AG09319 (cell line): ENCODE results near the gene CLEC18B.
"Not testable (repeated sequence)": the region's sequence is repeated elsewhere in the genome, so short reads cannot be mapped to it uniquely, and the experiment has no call there.

Experiments
- DNase-seq: peaks from one replicate; pipeline ENCODE4 v3.0.0-alpha.2; 2010; ENCODE audit warnings: low read depth; ENCODE audit errors: extremely low read depth
- TF ChIP-seq, protein P1 (sequence below): IDR thresholded peaks from 2 replicates; pipeline ENCODE4 v1.5.1; 2011; ENCODE audit warnings: low read depth, mild to moderate bottlenecking, inconsistent platforms, low read length, moderate library complexity

The CLEC18B gene

DNA sequence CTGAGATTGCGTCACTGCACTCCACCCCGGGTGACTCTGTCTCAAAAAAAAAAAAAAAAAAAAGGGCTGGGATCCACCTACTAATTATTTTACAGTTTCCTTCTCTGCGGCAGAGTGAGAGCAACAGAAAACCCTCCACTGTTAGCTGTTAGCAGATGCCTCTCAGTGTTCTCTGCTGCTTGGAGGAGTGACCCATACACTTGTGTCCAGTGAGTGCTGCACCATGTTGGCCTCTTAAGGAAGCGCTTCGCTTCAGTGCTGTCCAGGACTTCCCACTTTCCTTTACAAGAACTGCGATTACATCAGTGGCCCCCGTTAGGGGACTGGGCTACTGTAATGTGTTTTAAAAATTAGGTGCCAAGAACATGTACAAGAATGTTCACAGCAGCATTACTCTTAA, 18.4 kb upstream of the CLEC18B start:
- no peak for DNase-seq
- TF ChIP-seq, protein P1, sequence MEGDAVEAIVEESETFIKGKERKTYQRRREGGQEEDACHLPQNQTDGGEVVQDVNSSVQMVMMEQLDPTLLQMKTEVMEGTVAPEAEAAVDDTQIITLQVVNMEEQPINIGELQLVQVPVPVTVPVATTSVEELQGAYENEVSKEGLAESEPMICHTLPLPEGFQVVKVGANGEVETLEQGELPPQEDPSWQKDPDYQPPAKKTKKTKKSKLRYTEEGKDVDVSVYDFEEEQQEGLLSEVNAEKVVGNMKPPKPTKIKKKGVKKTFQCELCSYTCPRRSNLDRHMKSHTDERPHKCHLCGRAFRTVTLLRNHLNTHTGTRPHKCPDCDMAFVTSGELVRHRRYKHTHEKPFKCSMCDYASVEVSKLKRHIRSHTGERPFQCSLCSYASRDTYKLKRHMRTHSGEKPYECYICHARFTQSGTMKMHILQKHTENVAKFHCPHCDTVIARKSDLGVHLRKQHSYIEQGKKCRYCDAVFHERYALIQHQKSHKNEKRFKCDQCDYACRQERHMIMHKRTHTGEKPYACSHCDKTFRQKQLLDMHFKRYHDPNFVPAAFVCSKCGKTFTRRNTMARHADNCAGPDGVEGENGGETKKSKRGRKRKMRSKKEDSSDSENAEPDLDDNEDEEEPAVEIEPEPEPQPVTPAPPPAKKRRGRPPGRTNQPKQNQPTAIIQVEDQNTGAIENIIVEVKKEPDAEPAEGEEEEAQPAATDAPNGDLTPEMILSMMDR = no peak

DNA sequence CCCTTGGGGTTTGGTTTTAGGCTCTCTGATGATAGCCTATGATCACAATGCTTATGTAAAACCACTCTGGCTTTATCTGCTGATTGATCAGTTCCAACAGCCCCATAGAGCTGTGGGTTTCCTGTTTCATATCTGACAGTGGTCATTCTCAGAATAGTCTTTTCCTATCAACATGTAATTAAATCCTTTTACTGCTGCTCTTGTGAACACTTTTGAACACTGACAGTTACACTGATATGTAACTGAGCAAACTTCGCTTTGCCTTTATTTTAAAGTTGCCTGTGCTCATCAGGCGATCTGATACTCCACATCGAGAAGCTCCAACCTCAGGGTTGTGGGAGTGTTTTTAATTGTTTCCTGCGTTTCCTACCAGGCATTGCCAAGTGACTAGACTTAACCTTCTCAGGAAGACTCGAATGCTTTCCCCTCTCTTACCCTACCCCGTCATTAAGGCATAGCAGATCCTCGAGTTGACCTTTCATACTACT, 17.3 kb upstream of the CLEC18B start:
- no peak for DNase-seq
- TF ChIP-seq, protein P1 = no peak

DNA sequence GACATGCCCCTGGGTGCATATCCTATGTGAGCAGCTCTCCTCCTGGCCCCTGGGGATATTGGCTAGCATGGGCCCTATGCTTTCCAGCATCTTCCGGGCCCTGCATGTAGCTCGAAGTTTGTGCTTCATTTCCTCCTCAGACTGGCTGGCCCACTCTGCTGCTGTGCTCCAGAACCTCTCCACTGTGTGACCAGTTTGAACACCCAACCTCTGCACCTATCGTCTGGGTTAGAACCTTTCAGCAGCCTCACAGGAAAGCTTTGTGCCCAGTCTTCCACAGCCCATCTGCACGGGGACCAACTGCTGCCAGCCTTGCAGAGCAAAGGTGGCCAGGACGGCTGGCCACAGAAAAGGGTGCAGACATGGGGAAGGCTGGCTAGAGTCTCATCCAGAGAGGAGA, 10.2 kb upstream of the CLEC18B start:
- no peak for DNase-seq
- TF ChIP-seq, protein P1 = no peak

DNA sequence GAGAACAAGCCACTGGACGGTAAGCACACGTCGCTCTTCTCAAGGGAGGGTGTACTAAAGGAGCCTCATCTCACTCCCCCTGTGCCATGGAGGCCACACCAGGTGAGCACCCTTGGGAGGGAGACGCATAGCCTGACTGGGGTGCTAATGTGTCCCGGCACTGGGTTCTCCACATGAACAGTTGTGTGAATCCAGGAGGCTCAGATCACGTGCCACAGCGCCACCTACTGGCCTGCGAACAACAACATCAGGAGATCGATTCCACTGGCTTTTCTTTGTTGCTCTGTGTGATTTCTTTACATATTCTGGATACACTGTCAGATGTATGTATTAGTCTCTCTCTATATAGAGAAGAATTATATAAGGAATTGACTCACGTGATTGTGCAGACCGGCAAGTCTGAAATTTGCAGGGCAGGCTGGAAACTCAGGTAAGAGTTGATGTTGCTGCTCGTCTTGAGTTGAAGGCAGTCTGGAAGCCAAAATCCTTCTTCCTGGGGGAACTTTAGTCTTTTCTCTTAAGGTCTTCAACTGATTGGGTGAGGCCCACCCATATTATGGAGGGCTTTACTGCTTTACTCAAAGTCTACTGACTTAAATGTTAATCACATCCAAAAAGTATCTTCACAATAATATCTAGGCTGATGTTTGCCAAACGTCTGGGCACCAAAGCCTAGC, 8.9 kb upstream of the CLEC18B start:
- not testable (repeated sequence) for DNase-seq
- TF ChIP-seq, protein P1 = peak; percentile 59

DNA sequence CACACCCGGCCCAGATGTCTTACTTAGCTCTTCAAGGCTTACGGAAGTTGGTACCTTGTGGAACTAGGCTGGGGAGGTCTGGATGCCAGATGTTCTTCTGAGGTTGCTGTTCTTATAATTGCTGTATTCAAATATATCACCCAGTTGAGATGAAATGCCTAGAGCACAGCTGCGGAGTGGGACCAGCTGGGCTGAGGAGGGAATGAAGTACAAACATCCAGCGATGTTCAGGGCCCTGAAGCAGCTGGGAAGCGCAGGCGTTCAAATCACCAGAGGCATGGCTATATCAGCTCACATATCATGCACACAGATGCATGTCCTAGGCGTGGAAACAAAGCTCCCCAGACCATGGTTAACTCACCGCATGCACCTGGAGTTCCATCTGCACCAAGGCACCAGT, 7.2 kb upstream of the CLEC18B start:
- not testable (repeated sequence) for DNase-seq

DNA sequence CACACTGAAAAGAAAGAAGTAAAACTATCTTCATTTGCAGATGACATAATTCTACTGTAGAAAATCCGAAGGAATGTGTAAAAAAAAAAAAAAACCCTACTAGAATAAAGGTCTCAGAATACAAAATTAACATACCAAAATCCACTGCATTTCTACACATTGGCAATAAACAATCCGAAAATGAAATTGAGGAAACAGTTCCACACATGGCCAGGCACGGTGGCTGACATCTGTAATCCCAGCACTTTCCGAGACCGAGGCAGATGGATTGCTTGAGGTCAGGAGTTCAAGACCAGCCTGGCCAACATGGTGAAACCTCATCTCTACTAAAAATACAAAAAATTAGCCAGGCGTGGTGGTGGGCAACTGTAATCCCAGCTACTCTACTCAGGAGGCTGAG, 4.5 kb upstream of the CLEC18B start:
- not testable (repeated sequence) for DNase-seq

DNA sequence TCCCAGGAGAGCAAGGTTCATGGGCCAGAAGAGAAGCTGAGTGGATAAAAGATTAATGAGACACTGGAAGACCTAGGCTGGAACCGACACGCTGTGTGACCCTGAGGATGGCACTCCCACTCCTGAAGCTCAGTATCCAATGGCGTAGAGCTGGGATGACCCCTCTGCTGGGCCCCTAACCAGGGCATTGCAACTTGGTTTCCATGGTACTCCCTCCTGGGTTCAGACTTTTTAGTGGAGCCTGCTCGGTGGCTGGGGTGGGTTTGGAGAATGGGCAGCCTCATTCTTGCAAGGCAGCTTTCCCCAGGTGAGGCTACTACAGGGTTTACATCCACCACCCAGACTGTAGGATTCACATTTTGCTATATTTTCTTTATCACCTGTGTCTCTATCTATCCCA, 2.4 kb upstream of the CLEC18B start:
- not testable (repeated sequence) for DNase-seq

DNA sequence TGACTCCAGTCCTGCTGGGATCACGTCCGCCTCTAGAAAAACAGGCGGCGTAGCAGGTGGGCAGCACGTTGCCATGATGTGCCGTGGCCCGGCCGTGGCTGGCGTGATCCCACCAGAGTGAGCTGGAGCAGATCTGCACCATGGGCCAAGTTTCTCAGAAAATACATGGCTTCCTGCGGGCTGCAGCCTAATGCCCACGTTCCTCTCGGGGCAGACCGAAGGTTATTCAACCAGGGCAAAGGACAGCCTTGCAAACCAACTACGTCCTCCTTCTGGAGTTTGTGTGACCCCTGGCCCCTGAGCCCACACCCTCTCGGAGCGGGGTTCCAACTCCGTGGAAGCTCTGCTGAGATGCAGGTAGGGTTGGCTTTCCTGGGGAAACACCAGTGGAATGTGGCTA, 808 bp upstream of the CLEC18B start:
- not testable (repeated sequence) for DNase-seq

DNA sequence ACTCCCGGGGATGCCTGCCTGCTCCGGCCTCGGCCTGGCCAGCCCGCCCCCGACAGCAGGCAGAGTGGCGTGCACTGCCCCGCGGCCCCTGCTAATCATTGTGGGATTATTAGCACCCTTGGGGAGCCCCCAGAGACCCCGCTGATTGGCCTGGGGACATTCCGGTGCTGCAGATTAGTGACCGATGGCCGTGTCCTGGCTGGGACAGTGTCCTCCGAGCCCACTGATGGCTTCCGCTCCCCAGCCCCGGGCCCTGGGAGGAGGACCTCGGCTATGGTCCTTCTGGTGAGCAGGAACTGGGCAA, 156 bp upstream of the CLEC18B start:
- not testable (repeated sequence) for DNase-seq

DNA sequence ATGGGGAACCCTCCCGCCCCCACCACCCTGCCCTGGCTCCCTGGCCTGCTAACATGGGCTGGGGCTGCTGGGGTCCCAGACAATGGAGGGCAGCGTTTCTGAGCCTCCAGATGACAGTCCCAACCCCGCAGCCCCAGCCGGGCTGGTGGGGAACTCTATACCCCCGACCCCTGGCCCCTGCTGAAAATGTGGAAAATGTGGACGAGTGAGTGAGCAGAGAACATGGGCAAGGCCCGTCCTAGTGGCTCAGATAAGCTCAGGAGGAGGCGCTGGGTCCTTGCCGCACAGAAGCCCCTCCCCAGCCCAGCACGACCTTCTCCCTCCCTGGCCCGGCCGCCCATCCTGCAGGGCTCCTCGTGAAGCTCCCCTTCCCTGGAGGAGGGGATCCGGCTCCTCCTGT, 1.5 kb downstream of the CLEC18B start:
- DNase-seq = not testable (repeated sequence)

DNA sequence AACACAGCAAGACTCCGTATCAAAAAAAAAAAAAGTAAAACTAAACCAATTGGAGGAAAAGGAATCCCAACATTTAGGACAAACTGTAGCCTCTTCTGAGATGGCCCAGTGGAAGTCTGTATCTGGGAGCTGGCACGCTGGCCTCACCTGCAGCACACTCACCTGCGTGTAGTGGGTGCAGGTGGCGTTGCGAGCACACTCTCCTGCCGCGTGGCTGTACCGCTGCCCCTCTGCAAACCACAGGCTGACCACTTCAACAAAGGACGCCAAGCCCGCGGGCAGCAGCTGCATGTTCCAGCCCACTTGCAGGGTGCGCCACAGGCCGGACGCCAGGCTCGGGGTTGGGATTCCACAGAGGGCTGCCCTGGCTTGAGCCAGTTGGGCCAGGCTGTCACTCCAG, 3.4 kb downstream of the CLEC18B start:
- not testable (repeated sequence) for DNase-seq

DNA sequence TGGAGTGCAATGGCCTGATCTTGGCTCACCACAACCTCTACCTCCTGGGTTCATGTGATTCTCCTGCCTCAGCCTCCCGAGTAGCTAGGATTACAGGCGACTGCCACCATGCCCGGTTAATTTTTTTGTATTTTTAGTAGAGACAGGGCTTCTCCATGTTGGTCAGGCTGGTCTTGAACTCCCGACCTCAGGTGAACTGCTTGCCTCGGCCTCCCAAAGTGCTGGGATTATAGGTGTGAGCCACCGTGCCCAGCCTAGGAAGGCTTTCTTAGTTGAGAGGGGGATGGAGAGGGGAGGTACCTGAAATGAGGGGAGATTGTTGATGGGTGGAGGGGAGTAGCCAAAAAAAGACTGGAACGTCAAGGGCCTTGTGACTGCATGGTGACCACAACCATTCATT, 7.4 kb downstream of the CLEC18B start:
- DNase-seq = not testable (repeated sequence)

DNA sequence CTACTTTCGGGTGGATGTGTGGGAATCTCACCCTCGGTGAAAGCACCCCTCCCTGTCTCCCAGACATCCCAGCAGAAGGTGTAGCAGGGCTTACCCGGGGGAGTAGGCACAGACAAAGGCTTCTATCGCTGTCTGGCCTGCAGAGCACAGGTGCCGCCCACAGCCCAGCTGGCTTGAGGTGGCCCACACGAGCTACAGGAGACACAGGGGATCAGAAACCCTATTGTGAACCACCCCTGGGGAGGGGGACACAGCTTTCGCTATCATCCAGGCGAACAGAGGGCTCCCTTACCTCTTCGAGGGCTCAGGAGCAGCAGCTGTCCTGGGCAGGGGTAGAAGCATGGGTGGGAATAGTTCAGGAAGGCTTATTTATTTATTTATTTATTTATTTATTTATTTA, 7.8 kb downstream of the CLEC18B start:
- not testable (repeated sequence) for DNase-seq

DNA sequence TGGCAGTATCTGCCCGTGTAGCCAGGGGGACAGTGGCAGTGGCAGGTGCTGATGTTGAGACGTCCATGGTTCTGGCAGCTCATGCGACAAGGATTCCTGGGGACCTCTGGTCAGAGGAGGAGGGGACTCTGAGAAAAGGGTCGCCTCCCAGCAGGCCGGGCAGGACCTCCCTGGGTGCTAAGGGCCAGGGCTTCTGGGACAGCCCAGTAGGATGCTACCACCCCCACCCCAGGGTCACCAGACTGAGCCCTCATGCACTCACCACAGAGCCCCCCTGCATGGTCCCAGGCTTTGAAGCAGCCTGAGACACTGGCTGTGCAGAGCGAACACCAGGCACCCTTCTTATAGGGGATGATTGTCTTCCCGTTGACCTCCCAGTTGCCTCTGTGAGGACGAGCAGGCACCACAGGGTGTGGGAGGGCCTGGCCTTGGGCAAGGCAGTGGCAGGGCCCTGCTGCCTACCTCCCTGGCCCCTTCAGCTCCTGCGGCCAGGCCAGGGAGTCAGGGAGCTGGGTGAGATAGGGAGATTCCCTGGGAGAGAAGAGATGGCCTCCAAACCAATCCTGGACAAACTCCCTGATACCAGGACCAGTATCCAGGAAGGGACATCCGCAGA, 8.4 kb downstream of the CLEC18B start:
- not testable (repeated sequence) for DNase-seq

DNA sequence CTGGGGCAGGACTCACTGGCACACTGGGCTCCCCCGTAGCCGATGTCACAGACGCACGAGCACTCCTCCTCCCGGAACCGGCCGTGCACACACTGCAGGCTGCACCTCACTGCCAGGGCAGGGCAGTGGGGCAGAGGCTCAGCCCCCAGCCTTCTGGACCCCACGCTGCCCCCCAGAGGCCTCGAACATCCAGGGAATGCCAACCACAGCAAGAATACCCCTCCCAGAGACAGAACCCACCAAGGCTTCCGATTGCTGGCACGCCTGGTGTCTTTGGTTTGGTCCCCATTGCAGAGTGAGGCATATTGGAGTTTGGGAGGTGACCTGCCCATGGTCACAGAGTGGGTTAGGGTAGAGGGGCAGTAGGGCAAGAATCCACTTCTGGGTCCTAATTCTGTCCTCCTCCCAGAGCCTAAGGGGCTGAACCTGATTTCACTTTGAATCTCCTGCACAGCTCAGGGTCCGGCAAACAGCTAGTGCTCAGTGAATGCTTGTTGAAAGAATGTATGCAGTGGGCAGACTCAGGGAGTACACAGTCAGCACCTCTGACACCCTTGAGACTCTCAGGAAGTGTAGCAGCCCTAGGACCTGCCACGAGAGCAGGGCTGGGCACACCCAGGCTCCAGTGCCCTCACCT, 9.0 kb downstream of the CLEC18B start:
- not testable (repeated sequence) for DNase-seq

DNA sequence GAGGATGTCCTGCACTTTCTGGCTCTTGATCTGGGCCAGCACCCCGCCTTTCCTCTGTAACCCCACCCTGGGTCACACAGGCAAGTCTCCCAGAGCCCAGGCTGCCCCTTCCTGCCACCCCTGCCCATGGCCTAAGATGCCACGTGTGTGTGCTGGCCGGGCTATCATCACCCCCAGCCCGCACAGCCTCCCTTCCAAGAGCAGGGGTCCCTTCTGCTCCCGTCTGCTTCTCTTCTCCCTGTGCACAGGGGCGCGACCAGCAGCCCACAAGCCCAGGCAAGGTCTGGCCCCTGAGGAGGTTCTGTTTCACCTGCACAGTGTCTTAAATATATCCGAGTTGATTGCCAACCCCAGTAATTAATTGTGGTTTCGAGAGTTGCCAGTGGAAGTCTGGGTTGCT, 10.3 kb downstream of the CLEC18B start:
- DNase-seq = not testable (repeated sequence)
